HG02970 (cell line): ENCODE measurements around the gene ZNF566.
A peak's percentile ranks its signal among the peaks of the same experiment; 100 is the strongest.

Experiments used
- ATAC-seq: cut with Tn5 transposase; IDR thresholded peaks from one replicate; pipeline ENCODE4 v1.9.1; 2021; ENCODE audit warnings: mild to moderate bottlenecking, moderate library complexity, moderate number of reproducible peaks; ENCODE audit not compliant: unreplicated experiment, low FRiP score

ZNF566 gene

GRCh38 chr19:36449059-36449670, 40.2 kb downstream of the ZNF566 start:
- no peak for ATAC-seq

- no peak for ATAC-seq
Measured at GRCh38 chr19:36441339-36441738, 48.0 kb downstream of the ZNF566 start.

- no peak for ATAC-seq
Measured at GRCh38 chr19:36436531-36436930, 52.8 kb downstream of the ZNF566 start.

- no peak for ATAC-seq
Measured at GRCh38 chr19:36423925-36424324, 65.4 kb downstream of the ZNF566 start.

GRCh38 chr19:36421749-36422481, 67.4 kb downstream of the ZNF566 start:
- no peak for ATAC-seq

- no peak for ATAC-seq
Measured at GRCh38 chr19:36420961-36421748, 68.2 kb downstream of the ZNF566 start.

GRCh38 chr19:36418287-36419001, 70.9 kb downstream of the ZNF566 start, which contains the start of gene ZFP82:
Gene ZFP82, minus strand, starts transcription at chr19:36418644. Its CDS starts 8,855 bp downstream, at chr19:36409789.
- peak; percentile 91 for ATAC-seq

- ATAC-seq, result no peak
Measured at GRCh38 chr19:36417752-36418286, 71.5 kb downstream of the ZNF566 start.

- no peak for ATAC-seq
Measured at GRCh38 chr19:36409841-36410240, 79.5 kb downstream of the ZNF566 start.

GRCh38 chr19:36408101-36408500, 81.3 kb downstream of the ZNF566 start:
- no peak for ATAC-seq

- no peak for ATAC-seq
Measured at GRCh38 chr19:36404498-36404897, 84.9 kb downstream of the ZNF566 start.

GRCh38 chr19:36401475-36401874, 87.9 kb downstream of the ZNF566 start:
- ATAC-seq, result no peak

- ATAC-seq, result no peak
Measured at GRCh38 chr19:36398571-36398970, 90.8 kb downstream of the ZNF566 start.
